ENCODE measurements around the gene DAPK1. TPM values are rescaled to one million over a fixed set of nuclear protein-coding genes. Genes with fewer than 3 reads are reported as not detected.

DAPK1 gene
- total RNA-seq, 1 experiment from 2014 or later = 133 TPM

DNA sequence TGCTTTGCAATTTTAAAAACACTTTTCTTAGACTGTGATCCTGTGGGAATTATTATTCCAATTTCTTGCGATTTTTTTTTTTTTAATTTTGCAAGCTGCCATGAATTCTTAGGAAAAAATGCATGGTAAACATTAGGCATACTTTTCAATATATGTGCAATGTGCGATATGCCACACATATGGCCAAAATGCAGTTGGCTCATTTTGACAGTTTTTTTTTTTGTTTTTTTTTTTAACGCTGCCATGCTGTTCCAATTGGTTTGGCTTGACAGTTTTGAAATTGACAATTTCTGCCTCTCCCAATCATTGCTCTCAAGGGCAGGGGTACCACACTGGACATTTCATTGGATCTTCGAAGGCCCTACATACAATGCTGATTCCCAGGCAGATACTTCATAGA lies 36.4 kb downstream of the DAPK1 start:
- Mint-ChIP-seq H3K4me3 (ENCODE audit: low read depth, unreplicated experiment) (no peak overlapping the region), H3K27ac (ENCODE audit: unreplicated experiment) (no peak overlapping the region), H3K27me3 (ENCODE audit: unreplicated experiment) (no peaks in the 10 kb centered on the region), H3K4me1 (ENCODE audit: low read depth, unreplicated experiment) (peaks cover 28% of the 10 kb centered on the region), H3K9me3 (ENCODE audit: low read depth, unreplicated experiment) (no peaks in the 10 kb centered on the region), H3K36me3 (ENCODE audit: insufficient read depth, unreplicated experiment) (peaks cover 24% of the 10 kb centered on the region)
- CTCF ChIA-PET = no interaction called here
- no TSS peak for BruUV-seq (replicated peaks)
- intact Hi-C loops (cut with micrococcal nuclease; ENCODE audit: unreplicated experiment) = no loop called here
- TF ChIP-seq, protein P1, sequence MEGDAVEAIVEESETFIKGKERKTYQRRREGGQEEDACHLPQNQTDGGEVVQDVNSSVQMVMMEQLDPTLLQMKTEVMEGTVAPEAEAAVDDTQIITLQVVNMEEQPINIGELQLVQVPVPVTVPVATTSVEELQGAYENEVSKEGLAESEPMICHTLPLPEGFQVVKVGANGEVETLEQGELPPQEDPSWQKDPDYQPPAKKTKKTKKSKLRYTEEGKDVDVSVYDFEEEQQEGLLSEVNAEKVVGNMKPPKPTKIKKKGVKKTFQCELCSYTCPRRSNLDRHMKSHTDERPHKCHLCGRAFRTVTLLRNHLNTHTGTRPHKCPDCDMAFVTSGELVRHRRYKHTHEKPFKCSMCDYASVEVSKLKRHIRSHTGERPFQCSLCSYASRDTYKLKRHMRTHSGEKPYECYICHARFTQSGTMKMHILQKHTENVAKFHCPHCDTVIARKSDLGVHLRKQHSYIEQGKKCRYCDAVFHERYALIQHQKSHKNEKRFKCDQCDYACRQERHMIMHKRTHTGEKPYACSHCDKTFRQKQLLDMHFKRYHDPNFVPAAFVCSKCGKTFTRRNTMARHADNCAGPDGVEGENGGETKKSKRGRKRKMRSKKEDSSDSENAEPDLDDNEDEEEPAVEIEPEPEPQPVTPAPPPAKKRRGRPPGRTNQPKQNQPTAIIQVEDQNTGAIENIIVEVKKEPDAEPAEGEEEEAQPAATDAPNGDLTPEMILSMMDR (IDR thresholded peaks at IDR 0.05; ENCODE audit: unreplicated experiment) = no peak
- no peak for DNase-seq

DNA sequence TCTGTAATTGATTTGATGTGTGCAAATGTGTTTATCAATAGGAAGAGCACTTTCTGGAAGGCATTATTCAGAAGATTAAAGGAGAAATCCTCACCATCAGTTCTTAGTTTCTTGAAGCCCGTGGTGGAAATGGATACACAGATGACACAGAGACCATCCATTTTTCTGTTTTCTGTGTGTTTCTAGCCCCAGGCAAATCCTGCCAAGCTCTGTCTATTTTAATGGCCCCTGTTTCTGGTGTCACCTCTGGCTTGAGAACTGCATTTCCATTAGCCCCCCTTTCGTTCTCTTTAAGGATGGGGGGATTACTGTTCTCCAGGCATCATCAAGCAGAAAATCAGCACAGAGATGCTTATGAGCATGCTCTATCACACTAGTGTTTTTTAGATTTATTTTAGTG lies 37.3 kb downstream of the DAPK1 start:
- no peak overlapping the region for H3K27ac Mint-ChIP-seq (ENCODE audit: unreplicated experiment)
- H3K4me3 Mint-ChIP-seq (ENCODE audit: low read depth, unreplicated experiment) = no peak overlapping the region
- no peak for DNase-seq
- H3K9me3 Mint-ChIP-seq (ENCODE audit: low read depth, unreplicated experiment) = no peaks in the 10 kb centered on the region
- no peaks in the 10 kb centered on the region for H3K27me3 Mint-ChIP-seq (ENCODE audit: unreplicated experiment)
- no TSS peak for BruUV-seq (replicated peaks)
- peaks cover 23% of the 10 kb centered on the region for H3K36me3 Mint-ChIP-seq (ENCODE audit: insufficient read depth, unreplicated experiment)
- H3K4me1 Mint-ChIP-seq (ENCODE audit: low read depth, unreplicated experiment) = peaks cover 19% of the 10 kb centered on the region
- CTCF ChIA-PET = no interaction called here
- TF ChIP-seq, protein P1 (IDR thresholded peaks at IDR 0.05; ENCODE audit: unreplicated experiment) = no peak
- intact Hi-C loops (cut with micrococcal nuclease; ENCODE audit: unreplicated experiment) = no loop called here

DNA sequence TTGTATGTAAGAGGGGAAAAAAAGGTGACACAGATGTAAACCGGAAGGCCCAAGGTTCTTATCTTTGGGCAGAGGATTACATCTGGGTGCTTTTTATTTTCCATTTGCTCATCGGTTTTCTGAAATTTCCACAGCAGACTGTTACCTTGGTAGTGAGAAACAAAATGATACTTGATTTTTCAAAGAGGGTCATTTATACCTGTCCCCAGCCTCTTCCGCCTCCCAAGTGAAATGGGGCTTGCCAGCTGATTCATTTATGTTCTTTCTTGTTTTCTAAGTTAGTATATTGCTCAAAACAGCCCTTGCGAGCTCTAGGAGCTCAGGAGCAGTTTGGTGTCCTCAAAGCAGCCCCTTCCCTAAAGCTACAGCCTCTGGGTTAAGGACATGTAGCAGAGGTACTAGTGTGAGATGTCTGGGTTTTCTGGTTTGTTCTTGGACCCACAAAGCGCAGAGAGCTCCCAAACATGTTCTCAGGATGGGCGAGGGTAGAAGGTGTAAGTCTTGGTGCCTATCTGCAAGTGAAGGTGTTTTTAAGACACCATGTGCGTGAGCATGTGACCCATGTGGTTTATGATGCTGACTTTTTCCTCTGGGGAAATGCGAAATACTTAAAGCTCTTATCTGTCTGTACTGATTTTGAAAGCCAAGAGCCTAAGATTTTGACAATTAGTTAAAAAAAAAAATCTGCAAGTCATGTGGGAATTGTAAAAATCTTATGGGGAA lies 38.3 kb downstream of the DAPK1 start:
- CTCF ChIA-PET = no interaction called here
- TF ChIP-seq, protein P1 (IDR thresholded peaks at IDR 0.05; ENCODE audit: unreplicated experiment) = no peak
- no peaks in the 10 kb centered on the region for H3K27me3 Mint-ChIP-seq (ENCODE audit: unreplicated experiment)
- no peak overlapping the region for H3K4me3 Mint-ChIP-seq (ENCODE audit: low read depth, unreplicated experiment)
- no peaks in the 10 kb centered on the region for H3K9me3 Mint-ChIP-seq (ENCODE audit: low read depth, unreplicated experiment)
- no peak overlapping the region for H3K27ac Mint-ChIP-seq (ENCODE audit: unreplicated experiment)
- peaks cover 19% of the 10 kb centered on the region for H3K4me1 Mint-ChIP-seq (ENCODE audit: low read depth, unreplicated experiment)
- intact Hi-C loops (cut with micrococcal nuclease; ENCODE audit: unreplicated experiment) = no loop called here
- no peak for DNase-seq
- peaks cover 27% of the 10 kb centered on the region for H3K36me3 Mint-ChIP-seq (ENCODE audit: insufficient read depth, unreplicated experiment)
- no TSS peak for BruUV-seq (replicated peaks)

DNA sequence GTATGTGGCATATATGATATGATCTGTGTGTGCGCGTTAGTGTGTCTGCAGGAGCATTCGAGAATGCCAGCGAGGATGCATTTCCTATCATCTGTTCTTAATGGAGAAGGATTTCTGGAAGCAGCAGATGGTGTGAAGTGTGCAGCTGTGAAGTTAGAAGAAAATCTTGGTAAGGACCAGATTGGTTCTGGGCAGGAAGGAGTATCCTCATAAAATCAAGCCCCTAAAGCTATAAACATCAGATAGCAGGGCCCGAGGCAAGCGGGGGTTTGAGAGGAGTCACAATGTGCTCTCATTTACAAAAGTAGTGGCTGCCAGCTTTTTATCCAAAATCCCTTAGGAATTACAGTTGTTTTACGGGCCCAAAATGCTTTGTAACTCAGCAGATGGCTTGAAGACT lies 40.0 kb downstream of the DAPK1 start:
- Mint-ChIP-seq H3K9me3 (ENCODE audit: low read depth, unreplicated experiment) (no peaks in the 10 kb centered on the region), H3K4me1 (ENCODE audit: low read depth, unreplicated experiment) (peaks cover 21% of the 10 kb centered on the region), H3K27ac (ENCODE audit: unreplicated experiment) (no peak overlapping the region), H3K4me3 (ENCODE audit: low read depth, unreplicated experiment) (no peak overlapping the region), H3K27me3 (ENCODE audit: unreplicated experiment) (no peaks in the 10 kb centered on the region), H3K36me3 (ENCODE audit: insufficient read depth, unreplicated experiment) (peaks cover 32% of the 10 kb centered on the region)
- BruUV-seq (replicated peaks) = no TSS peak
- intact Hi-C loops (cut with micrococcal nuclease; ENCODE audit: unreplicated experiment) = no loop called here
- CTCF ChIA-PET = no interaction called here
- TF ChIP-seq, protein P1 (IDR thresholded peaks at IDR 0.05; ENCODE audit: unreplicated experiment) = no peak
- no peak for DNase-seq

All from Calu3 (cell line).